ENCODE results near the gene THRB. TPM values are rescaled to one million over a fixed set of nuclear protein-coding genes. Genes with fewer than 3 reads are reported as not detected.

The THRB gene
- total and polyA plus RNA-seq, 2 experiments from 2014 or later, result 0.49 to 0.57 TPM

- Histone ChIP-seq H3K27ac (no peak overlapping the region), H3K9me3 (ENCODE audit: low read depth) (no peaks in the 10 kb centered on the region), H3K4me1 (ENCODE audit: low read depth) (no peaks in the 10 kb centered on the region), H3K36me3 (no peaks in the 10 kb centered on the region), H3K4me3 (no peak overlapping the region), H3K27me3 (no peaks in the 10 kb centered on the region)
- TF ChIP-seq, protein P1, sequence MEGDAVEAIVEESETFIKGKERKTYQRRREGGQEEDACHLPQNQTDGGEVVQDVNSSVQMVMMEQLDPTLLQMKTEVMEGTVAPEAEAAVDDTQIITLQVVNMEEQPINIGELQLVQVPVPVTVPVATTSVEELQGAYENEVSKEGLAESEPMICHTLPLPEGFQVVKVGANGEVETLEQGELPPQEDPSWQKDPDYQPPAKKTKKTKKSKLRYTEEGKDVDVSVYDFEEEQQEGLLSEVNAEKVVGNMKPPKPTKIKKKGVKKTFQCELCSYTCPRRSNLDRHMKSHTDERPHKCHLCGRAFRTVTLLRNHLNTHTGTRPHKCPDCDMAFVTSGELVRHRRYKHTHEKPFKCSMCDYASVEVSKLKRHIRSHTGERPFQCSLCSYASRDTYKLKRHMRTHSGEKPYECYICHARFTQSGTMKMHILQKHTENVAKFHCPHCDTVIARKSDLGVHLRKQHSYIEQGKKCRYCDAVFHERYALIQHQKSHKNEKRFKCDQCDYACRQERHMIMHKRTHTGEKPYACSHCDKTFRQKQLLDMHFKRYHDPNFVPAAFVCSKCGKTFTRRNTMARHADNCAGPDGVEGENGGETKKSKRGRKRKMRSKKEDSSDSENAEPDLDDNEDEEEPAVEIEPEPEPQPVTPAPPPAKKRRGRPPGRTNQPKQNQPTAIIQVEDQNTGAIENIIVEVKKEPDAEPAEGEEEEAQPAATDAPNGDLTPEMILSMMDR (IDR thresholded peaks at IDR 0.05; ENCODE audit: low read depth, low read length), result no peak
- no peak for DNase-seq (ENCODE audit: low read depth in 1 of 2, low spot score in 1 of 2)
Observed at GRCh38 chr3:24229468-24230221, 265.0 kb downstream of the THRB start.

DNA sequence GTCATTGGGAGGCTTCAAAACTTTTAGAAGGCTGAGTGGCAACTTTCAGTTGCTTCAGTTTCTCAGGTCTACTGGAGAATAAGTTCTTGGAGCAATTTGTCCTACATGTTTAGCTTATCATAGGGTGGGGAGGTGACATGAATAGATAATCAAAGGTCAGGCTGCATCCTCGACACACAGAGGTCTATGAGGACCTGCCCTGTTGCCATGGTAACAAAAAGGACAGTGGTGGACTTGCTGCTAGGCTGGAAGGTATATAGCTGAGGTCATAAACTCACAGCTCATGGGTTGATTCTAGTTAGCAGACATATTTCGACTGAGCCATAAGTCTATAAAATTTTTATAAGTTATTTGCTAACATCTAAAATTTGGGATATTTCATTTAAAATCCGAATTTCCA lies 267.0 kb downstream of the THRB start:
- no peaks in the 10 kb centered on the region for H3K4me1 ChIP-seq (ENCODE audit: low read depth)
- TF ChIP-seq, protein P1 (IDR thresholded peaks at IDR 0.05; ENCODE audit: low read depth, low read length), result no peak
- no peak overlapping the region for H3K4me3 ChIP-seq
- H3K27ac ChIP-seq, result no peak overlapping the region
- H3K36me3 ChIP-seq, result no peaks in the 10 kb centered on the region
- DNase-seq (ENCODE audit: low read depth in 1 of 2, low spot score in 1 of 2), result no peak
- no peaks in the 10 kb centered on the region for H3K27me3 ChIP-seq
- H3K9me3 ChIP-seq (ENCODE audit: low read depth), result no peaks in the 10 kb centered on the region

DNA sequence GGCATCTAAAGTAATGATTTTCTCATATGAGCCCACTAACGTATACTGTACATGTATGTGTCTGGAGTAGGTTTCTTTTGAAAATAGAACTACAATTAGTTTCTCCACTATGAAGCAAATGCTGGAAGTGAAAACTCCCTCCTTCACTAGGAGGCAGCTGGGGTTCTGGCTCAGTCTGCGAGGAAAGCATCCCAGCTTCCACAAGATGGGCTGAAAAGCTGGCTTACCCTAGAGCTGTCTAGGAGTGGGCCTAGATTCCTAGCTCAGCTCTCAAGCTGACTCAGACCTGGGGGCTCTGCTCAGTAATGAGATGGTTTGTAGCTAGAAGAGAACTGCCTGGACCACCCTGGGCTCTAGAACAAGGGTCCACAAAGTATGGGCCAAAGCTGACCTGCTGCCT lies 268.3 kb downstream of the THRB start:
- Histone ChIP-seq H3K9me3 (ENCODE audit: low read depth) (no peaks in the 10 kb centered on the region), H3K27me3 (no peaks in the 10 kb centered on the region), H3K36me3 (no peaks in the 10 kb centered on the region), H3K4me3 (no peak overlapping the region), H3K4me1 (ENCODE audit: low read depth) (no peaks in the 10 kb centered on the region), H3K27ac (no peak overlapping the region)
- TF ChIP-seq, protein P1 (IDR thresholded peaks at IDR 0.05; ENCODE audit: low read depth, low read length), result no peak
- no peak for DNase-seq (ENCODE audit: low read depth in 1 of 2, low spot score in 1 of 2)

- no peaks in the 10 kb centered on the region for H3K36me3 ChIP-seq
- H3K4me1 ChIP-seq (ENCODE audit: low read depth), result peaks cover 6% of the 10 kb centered on the region
- peak in 1 of 2 donors; percentile 24 for DNase-seq (ENCODE audit: low read depth in 1 of 2, low spot score in 1 of 2)
- H3K4me3 ChIP-seq, result no peak overlapping the region
- no peaks in the 10 kb centered on the region for H3K9me3 ChIP-seq (ENCODE audit: low read depth)
- no peaks in the 10 kb centered on the region for H3K27me3 ChIP-seq
- no peak overlapping the region for H3K27ac ChIP-seq
- TF ChIP-seq, protein P1 (IDR thresholded peaks at IDR 0.05; ENCODE audit: low read depth, low read length), result no peak
Observed at GRCh38 chr3:24225385-24225950, 269.2 kb downstream of the THRB start.

DNA sequence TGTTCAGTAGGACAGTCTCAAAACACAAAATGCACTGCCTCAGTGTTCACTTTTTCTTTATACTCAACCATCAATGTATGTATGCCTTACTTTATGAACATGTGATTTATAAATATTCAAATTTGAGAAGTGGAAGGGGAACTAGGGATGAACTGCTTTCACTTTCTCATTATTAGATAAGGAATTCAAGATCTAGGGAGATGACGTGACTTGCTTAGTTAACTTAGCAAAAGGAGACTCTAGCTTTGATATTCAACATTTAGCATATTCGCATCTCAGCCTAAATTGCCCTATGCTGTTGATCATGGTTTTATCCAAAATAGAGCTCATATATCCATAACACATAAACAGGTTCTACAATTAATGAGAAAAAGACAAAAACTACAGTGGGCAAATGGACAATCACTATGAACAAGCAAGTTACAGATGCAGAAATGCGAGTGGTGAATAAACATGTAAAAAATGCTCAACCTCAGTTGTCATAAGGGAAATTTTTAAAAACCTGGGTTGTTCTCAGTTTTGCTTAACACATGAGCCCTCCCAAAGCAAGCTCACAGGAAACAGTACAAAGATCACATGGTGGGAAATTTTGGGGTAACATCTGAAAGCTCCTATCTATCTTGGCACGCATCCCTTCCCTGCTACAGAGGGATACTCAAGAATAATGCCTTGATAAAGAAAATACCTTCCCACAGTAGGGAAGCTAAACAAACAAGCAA lies 269.8 kb downstream of the THRB start:
- Histone ChIP-seq H3K4me3 (no peak overlapping the region), H3K36me3 (no peaks in the 10 kb centered on the region), H3K9me3 (ENCODE audit: low read depth) (no peaks in the 10 kb centered on the region), H3K27ac (no peak overlapping the region), H3K4me1 (ENCODE audit: low read depth) (peaks cover 9% of the 10 kb centered on the region), H3K27me3 (no peaks in the 10 kb centered on the region)
- TF ChIP-seq, protein P1 (IDR thresholded peaks at IDR 0.05; ENCODE audit: low read depth, low read length), result no peak
- DNase-seq (ENCODE audit: low read depth in 1 of 2, low spot score in 1 of 2), result peak in 1 of 2 donors; percentile 9
